ENCODE results near the gene CCM2.
A peak's percentile ranks its signal among the peaks of the same experiment; 100 is the strongest.

The CCM2 gene

DNA sequence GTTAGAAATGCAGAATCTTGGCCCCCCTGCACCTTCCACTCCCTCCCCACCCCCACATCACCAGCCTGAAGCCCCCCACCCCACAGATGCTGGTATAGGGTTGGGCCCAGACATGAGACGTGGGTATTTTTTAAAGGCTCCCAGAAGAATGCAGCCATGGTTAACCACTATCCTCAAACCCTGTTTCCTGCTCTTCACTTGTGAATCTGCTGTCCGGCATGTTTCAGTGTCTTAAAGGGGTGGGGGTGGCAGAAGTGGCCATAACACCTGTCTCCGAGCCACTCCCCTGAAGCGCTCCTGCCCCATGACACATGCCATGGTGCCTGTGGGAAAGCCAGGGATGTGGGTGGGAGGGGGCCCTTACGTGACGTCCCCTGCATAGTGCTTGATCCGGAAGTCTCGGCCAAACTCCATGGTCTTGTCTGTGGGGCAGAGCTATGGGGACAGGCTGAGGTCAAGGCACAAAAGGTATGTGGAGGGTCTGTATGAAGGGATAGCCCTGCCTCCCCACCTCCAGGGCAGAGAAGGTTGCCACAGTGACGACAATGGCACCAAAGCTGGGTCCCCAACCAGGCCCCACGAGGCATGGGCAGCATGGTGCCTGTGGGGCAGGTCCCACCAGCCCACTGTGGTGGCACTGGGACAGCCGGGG lies 30.8 kb upstream of the CCM2 start:
- no peak for DNase-seq (ENCODE audit: low read depth in 1 of 2, low spot score in 1 of 2)

DNA sequence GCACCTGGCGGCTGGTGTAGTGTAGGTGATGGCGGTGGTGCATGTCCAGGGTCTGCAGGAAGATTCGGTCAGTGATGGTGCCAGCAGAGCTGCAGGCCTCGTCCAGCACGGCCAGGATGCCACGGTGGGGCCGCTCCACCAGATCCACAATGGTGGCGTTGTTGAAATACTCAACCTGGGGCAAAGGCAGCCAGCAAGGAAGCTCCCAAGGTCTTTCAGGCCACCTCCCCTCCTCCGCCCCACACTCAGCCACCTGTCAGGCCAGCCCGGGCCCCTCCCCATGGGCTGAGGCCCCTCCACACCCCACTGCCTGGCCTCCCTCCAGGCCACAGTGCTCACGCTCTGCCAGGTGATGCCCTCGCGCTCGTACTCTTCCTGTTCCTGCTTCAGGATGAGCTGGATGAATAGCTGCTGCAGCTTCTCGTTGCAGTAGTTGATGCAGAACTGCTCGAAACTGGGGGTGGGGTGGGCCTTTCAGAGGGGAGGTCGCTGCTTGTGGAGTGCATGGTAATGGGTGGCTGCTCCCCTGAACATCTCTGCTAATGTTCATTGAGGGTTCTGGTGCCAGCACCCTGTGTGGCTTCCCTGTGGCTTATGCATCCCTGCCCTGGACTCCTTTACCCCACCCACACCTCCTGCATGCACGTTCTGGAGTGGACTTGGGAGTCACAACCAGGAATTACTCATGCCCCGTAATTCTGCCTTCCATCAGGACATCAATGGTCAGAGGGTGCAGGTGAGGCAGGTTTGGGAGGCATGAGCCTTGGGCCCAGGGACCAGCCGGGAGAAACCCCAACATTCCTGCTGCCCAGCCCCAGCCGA lies 30.1 kb upstream of the CCM2 start:
- no peak for DNase-seq (ENCODE audit: low read depth in 1 of 2, low spot score in 1 of 2)

DNA sequence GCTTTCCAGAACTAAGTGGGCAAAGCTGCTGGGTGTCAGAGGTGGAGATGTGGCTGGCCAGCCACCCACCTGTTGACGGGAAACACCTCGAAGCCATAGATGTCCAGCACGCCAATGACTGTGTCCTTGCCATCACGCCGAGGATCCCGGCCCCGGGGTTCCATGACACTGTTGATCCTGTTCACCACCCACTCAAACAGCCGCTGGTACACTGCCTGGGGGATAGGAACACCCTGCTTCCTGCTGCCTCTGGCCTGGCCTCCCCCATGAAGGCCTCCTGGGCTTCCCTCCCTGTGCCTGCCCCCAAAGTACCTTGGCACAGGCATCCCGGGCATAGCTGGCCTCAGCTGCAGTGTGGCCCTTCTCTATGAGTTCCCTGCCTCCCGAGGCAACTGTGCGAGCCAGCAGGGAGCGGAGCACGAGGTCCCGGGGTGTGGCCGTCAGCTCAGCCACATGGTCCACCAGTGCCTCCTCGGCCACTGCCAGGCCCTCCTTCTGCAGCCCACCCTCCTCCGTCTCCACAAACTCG lies 29.4 kb upstream of the CCM2 start:
- no peak for DNase-seq (ENCODE audit: low read depth in 1 of 2, low spot score in 1 of 2)

DNA sequence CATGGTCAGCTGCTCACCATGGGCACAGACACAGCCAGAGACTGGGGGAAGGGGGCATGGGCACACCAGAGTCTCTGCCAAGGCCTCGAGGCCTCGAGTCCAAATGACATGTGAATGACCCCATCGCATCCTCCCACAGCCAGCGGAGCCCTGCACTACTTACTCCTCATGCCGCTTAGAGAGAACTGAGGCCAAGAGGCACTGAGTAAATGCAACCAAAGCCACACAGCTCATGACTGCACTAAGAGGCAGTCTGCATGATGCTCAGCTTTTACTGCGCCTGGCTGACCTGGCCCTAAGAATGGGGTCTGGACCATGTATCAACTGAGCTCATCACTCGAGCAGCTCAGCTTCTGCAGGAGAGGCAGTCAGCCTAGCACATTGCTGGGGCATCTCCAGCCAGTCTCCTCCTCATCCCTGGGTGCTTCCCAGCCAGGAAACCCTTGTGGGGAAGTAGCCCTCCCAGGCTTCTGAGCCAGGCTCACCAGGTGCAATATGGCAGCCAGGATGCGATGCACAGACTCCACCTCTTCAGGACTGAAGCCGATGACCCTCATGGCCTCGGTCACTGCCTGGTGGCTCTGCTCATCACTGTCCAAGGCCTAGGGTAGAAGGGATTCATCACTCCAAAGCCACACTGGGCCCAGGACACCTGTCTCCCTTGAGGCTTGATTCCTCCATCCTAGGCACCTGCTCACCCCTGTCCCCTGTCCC lies 28.7 kb upstream of the CCM2 start:
- no peak for DNase-seq (ENCODE audit: low read depth in 1 of 2, low spot score in 1 of 2)

DNA sequence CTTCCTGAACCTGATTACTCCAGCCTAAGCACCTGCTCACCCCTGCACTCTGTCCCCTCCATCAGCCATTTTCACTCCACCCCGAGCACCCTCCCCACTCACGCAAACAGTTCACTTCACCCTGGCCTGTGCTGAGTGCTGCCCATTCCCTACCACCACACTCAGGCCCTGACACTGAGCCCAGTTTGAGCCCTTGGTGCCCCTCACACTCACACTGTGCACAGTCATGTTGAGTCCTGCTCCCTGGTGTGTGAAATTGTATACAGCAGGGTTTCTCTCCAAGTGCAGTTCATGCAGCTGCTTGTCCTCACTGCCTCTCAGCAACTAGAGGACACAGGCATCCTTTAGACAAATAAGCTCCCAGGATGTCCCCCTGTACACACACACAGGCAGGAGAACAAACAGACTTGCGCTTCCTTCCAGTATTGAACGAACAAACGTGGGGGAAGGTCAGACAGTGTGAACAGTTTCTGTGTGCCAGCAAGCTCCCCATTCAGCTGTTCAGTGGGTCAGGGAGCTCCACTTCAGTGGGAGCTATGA lies 28.0 kb upstream of the CCM2 start:
- no peak for DNase-seq (ENCODE audit: low read depth in 1 of 2, low spot score in 1 of 2)

DNA sequence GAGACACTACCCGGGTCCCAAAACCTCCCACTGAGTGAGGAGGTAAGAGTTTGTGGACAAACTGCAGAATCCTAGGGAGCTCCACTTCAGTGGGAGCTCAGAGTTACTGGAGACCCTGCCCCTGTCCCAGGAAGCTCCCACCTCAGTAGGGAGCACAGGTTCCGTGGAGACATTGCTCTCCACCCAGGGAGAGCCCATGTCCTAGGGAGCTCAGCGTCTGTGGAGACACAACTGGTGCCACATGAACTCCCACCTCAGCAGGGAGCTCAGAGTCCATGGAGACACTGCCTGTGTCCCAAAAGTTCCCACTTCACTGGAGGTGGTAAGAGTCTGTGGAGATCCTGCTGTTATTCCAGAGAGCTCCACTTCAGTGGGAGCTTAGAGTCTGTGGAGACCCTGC lies 27.4 kb upstream of the CCM2 start:
- no peak for DNase-seq (ENCODE audit: low read depth in 1 of 2, low spot score in 1 of 2)

DNA sequence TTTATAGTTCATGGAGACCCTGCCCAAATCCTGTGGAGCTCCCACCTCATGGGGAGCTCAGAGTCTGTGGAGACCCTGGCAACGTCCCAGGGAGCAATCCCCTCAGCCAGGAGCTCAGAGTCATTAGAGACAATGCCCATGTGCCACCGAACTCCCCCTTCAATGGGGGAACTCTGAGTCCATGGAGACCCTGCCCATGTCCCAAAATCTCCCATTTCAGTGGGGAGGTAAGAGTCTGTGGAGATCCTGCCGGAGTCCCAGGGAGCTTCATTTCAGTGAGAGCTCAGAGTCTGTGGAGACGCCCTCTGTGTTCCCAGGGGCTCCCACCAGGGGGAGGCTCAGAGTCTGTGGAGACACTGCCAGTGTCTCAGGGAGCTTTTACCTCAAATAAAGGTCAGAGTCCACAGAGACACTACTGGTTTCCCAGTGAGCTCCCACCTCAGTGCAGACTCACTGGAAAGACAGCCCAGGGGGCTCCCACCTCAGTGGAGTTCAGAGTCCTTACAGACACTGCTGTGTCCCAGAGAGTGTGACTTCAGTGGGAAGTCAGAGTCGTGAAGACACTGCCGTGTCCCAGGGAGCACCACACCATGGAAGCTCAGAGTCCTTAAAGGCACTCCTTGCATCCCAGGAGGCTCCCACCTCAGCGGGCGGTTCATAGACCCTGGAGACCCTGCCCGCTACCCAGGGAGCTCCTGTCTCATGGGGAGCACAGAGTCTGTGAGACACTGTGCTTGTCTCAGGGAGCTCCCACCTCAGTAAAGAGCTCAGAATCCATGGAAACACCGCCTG lies 26.2 kb upstream of the CCM2 start:
- DNase-seq (ENCODE audit: low read depth in 1 of 2, low spot score in 1 of 2), result no peak

DNA sequence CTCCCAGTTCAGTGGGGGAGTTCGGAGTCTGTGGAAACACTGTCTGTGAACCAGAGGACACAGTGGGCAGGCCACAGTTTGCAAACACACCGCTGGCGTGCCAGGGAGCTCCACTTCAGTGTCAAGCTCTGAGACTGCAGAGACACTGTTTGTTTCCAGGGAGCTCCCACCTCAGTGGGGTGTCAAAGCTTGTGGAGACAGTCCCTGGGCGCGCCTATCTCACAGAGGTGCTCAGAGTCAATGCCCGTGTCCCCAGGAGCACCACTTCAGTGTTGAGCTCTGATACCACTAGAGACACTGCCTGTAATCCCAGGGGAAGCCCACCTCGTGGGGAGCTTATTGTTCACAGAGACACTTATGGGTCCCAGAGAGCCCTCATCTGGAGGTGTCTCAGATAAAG lies 25.5 kb upstream of the CCM2 start:
- no peak for DNase-seq (ENCODE audit: low read depth in 1 of 2, low spot score in 1 of 2)

DNA sequence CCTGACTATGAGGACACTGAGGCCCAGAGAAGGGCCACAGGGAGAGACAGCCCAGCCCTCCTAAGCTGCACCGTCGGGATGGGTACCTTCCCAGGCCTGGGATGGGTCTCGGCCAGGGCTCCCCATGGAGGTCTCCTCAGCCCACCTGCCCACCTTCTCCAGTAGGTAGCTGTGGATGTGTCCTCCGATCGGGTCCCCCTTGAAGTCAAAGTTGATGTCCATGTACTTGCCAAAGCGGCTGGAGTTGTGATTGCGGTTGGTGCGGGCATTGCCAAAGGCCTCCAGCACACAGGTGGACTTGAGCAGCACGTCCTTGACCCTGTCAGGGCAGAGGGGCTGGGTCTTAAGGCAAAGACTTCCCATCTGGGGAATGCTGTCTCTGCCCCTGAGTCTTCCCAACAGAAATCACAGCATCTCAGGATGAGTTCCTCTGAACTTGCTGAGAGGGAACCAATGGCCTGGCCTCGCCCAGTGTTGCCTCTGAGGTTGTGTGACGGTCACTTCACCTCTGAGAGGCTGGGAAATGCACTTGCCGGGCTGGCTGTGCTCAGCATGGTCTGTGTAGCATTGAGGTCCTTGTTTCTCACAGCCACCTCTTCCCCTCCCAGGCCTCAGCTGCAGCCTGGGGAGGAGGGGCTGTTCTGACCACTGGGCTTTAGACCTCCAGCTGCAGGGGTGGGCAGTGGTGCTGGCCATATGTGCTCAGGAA lies 24.5 kb upstream of the CCM2 start:
- no peak for DNase-seq (ENCODE audit: low read depth in 1 of 2, low spot score in 1 of 2)

DNA sequence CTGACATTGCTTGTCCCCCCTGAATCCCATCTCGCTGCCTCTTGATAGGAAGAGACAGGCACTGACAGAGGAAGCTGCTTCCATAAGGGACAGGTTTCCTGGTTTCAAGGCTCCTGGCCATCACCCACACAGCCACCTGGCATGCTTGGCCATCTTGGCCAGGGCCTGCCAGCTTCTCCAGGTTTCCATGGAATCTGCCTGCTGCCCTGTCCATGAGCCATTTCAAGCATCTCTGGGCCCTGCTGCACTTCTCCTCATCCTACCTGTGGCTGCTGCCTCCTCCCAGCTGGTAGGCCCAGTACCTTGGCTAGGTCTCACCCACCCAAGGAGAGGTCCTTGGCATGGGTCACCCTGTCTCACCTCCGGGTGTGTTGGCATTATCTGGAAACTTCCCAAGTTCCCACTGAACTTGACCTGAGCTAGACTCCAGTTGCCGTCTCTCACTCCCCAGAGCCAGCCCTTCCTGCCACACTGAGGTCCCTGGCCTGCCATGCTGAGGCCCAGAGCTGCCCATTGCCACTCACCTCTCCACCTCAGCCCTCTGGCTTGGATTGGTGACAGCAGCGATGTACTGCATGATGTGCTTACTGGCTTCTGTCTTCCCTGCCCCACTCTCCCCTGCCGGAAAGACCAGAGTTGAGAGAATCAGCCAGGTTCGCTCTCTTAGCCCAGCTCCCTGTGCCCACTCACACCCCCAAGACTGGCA lies 23.8 kb upstream of the CCM2 start:
- DNase-seq (ENCODE audit: low read depth in 1 of 2, low spot score in 1 of 2), result no peak

DNA sequence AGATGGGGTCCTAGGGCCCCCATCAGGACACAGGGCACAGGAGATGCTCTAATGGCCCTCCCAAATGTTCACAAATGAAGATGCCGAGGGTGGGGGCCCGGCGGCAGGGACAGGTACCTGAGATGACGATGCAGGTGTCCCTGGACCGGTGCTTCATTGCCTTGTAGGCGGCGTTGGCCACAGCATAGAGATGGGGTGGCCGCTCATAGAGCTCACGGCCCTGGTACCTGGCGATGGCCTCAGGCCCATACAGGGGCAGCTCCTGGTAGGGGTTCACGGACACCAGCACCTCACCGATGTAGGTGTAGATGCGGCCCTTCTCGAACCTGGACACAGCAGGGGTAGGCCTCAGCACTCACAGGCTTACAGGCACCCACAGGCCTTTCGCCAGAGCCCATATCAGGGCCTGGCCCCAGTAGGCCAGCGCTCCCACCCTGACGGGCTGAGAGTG lies 23.2 kb upstream of the CCM2 start:
- DNase-seq (ENCODE audit: low read depth in 1 of 2, low spot score in 1 of 2), result no peak

DNA sequence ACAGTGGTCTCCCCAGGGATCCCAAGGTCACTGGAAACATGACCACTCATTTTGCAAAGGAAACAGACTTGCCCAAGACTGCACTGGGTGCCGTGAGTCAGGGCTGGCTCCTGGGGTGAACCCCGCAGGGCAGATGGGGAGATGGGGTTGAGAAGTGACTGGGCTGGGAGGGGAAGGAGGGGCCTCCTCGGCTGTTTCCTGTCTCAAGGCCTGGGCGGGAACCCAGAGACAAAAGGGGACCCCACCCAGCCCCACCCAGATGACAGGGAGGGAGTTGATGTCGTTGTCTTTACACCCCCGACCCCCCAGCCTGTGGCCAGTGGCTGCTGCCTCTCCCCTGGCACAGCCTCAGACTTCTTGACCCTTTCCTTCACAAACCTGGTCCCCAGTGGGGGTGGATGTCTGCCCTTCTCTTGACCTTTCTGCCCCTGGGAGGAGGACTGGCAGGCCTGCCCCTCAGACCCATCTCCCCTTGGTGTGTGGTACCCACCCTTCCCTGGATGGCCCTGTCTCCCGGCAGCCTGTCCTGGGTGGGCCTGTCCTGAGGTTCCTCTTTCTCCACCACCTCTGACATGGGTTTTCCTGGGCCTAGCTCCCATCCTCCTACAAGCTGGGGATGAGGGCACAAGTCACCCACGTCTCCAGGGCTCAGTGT lies 22.6 kb upstream of the CCM2 start:
- peak; percentile 53 to 54 for DNase-seq (ENCODE audit: low read depth in 1 of 2, low spot score in 1 of 2)

DNA sequence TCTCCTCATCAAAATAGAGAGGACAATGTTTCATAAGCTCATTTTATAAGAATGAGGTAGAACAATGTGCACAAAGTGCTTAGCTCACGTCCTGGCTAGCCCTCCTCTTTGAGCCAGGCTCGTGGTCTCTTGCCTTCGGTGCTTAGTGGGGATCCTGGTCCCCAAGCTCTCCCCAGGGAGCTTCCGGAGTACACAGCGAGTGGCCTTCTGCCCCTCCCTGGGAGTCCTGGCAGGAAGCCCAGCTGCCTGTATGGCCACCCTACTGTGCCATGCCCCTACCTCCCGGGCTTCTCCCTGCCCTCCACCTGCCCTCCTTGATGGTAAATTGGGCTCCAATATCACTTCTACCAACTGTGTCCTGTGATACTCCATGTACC lies 22.1 kb upstream of the CCM2 start:
- no peak for DNase-seq (ENCODE audit: low read depth in 1 of 2, low spot score in 1 of 2)

DNA sequence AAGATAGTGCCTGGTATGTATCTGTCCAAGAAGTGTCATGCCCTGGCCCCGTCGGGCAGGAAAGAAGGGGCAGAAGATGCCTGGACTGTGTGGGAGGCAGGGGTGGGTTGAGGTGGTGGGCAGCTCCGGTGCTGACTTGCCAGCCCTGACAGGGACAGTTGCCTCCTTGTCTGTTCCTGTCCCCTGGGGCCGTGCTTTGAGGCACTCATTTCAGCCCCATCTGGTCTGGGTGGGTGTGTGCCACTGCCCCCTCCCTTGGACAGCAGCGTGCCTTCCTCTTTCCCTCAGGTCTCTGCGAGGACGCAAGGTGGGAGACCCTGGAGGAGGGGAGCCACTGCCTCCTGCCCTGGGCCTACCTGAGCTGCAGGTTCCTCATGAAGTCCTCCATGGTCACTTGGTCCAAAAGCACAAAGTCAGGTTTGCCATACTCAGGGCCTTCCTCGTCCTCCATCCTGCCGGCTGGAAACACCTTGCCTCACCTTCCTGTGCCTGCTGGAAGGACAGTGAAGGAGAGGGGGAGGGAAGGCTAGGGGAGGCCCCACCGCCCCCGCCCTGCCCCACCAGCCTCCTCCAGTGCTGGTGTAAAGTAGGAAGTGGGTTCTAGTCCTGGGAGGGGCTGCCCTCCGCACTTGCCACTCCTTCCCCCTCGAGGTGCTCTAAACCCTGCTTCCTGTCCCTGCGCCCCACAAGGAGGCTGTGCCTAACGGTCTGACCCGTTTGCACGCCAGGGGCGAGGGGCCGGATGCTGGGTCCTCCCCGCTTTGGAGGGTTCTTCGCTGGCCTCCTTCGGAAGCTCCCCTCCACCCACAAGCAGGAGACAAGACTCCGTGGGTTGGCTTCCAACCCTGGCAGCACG lies 21.3 kb upstream of the CCM2 start, which contains the start of gene MYO1G:
TSS of gene MYO1G (minus strand) at position 505 of the 856 bp plus-strand sequence. CDS start at position 451, 54 bp downstream.
- DNase-seq (ENCODE audit: low read depth in 1 of 2, low spot score in 1 of 2), result peak; percentile 70 to 71

DNA sequence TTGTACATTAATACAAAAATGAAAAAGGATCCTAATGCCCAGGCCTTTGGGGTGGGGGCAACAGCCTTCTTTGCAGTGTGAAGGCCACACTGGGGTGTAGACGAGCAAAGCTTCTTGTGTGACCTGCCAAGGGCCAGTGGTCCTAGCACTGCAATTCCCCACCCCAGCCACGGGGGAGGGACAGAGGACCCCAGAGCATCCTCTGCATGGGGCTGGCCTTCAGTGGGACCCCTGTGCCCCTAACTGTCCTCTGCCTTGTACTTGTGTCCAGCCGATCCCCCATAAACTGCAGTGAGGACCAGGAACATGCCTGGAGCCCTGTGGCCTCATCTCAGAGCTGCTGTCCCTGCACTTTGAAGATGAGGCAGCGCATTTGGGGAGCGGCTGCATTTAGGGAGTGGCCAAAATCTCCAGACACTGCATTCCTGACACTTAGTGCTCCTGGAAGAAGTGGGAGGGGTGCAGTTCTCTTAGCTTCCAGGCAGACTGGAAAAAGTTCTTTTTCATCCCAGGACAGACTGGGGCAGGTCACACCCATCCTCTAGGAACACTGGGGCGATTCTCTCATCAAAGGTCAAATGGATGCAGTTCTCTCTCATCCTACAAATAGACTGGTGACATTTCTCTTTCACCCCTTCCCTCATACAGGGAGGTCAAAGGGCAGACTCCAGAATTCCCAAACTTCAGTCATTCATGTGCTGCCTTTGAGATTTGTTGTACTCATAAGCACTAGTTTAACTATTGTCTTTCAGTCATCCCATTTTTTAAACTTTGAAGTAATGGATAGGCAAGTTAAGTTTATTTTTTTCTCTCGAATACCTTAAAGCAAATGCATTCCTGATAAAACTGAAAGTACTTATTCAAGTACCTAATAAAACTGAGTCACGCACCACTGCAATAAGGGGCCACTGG lies 20.3 kb upstream of the CCM2 start:
- no peak for DNase-seq (ENCODE audit: low read depth in 1 of 2, low spot score in 1 of 2)

DNA sequence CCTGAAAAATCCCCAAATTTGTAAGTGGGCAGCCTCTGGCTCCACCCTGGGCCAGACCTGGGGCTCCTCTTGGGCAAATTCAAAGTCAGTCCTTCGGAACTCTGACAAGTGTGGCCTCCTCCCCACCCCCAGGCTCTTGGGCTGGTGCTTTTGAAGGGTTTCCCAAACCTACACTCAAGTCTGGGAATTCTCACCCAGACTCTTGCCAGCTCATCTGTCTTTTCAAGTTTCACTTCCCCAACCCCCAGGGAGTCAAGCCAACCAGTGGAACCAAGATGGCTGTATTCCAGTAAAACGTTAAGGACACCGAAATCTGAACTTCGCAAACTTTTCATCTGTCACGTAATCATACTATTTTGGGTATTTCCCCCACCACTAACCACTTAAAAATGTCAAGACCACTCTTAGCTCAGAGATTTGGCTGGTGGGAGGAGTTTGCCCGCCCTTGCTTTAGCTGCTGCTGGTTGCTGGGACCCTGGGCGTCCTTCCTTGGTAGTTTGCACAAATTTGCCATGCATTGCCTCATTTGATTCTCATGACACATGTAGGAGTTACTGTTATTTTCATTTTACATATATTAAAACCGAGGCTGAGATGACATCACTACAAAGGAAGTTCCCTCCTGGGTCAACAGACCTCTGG lies 19.5 kb upstream of the CCM2 start:
- no peak for DNase-seq (ENCODE audit: low read depth in 1 of 2, low spot score in 1 of 2)

All from stimulated activated CD4-positive, alpha-beta T cell treated with anti-CD3 and anti-CD28 coated beads, Interleukin-15, amount 100 ng/mL, for 1 hour (primary cell).